Measurements from ENCODE around the gene PAF1. TPM values are rescaled to one million over a fixed set of nuclear protein-coding genes. Genes with fewer than 3 reads are reported as not detected.

The PAF1 gene
- total RNA-seq, 1 donor: 45.4 TPM

DNA sequence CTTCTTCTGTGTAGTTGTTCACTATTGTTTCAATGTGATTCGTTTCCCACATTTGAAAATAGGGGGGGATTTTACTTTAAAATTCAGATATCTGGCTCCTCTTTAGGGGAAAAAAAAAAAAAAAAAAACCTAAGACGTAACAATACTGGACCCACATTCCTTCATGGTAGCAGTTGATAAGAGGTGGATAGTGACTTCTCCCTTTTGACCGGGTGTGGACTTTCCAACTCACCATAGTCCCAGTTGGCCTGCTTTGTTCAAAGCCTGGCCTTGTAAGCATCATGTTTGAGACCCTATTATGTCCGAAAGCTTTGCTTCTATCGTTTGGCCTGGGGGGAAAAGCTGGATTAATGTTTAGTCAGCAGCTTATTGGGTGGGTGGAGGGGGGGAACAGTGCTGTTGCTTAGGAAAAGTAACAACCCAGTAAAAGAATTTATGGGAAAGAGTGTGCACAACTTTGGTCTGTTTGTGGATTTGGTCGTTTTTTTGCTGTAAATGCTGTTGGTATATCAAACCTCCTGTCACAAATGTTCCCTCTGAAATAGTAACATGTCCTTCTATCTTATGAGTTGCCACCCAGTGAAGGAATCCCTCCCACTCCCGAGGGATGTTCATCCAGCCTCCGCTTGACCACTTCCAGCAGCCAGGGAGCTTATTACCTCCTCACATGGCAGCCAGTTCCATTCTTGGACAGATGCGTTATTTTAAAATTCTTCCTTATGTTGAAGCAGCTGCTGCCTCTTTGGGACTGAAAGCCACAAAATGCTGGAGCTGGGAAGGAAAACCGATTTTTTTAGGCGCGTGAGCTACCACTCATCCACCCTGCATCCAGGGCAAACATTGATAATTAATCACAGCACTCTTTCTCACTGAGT, 38.3 kb downstream of the PAF1 start:
- DNase-seq (ENCODE audit: low read depth): peak; percentile 17
- no peak overlapping the region for H3K4me3 ChIP-seq (ENCODE audit: low read depth, low read length)
- TF ChIP-seq CTCF (IDR thresholded peaks at IDR 0.05; ENCODE audit: insufficient read depth, low read length): no peak

- H3K4me3 ChIP-seq (ENCODE audit: low read depth, low read length): no peak overlapping the region
- peak; percentile 46 for DNase-seq (ENCODE audit: low read depth)
- peak; percentile 18 for TF ChIP-seq CTCF (IDR thresholded peaks at IDR 0.05; ENCODE audit: insufficient read depth, low read length)
These were observed 39.3 kb downstream of the PAF1 start for GRCh38 chr19:39351537-39352064.

GRCh38 chr19:39350156-39350555, 40.8 kb downstream of the PAF1 start:
- no peak overlapping the region for H3K4me3 ChIP-seq (ENCODE audit: low read depth, low read length)
- DNase-seq (ENCODE audit: low read depth): no peak
- no peak for TF ChIP-seq CTCF (IDR thresholded peaks at IDR 0.05; ENCODE audit: insufficient read depth, low read length)

DNA sequence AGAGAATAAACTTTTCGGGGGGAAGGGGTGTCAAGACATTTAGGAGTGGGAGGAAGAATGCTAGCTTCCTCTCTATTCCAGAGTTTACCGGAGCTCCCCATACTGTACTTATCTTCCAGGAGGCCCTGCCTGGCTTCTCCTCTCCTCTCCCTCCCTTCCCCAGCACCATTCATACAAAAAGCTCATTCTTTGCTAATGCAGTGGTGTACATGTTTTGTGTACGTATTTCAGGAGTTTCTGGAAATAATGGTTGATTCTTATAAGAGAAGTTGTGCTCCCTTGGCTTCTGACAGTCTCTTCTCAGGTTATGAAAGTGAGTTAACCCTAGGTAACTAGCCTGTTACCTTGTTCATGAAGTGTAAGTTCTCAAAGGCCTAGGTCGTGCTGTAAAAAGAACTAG, 41.6 kb downstream of the PAF1 start:
- H3K4me3 ChIP-seq (ENCODE audit: low read depth, low read length): no peak overlapping the region
- TF ChIP-seq CTCF (IDR thresholded peaks at IDR 0.05; ENCODE audit: insufficient read depth, low read length): no peak
- no peak for DNase-seq (ENCODE audit: low read depth)

DNA sequence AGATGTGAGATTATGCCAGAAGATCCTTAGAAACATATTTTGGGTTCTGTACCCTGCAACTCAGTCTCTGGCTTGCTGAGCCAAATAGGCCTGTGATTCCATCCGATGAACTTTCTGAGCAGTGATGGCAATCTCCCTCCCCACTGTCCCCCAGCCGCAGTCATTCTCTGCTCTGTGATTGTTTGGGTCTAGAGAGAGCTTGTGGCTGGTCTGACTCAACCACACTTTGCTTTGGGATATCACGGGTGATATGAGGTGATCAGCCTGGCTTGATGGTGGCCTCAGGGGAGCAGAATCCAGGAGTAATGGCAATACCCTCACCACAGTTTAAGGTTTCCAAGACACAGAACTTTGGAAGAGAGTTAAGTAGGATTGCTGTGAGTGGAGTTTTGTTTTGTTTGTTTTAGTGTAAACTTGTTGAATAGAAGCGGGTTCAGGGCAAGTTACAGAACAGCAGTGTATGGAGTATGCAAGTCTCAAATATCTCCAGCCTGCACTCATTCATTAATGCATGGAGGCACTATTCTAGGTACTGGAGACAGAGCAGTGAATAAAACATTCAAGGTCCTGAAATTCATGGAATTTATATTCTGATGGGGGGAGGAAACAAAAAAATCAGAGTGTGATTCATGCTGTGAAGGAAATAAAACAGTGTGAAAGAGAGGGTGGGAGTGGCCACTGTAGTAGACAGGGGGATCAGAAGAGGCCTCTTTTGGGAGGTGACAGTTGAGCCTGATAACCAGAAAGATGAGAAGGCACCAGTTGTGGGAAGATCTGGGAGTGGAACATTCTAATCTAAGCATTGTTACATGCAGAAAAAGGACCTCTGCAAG, 43.4 kb downstream of the PAF1 start:
- DNase-seq (ENCODE audit: low read depth): no peak
- no peak overlapping the region for H3K4me3 ChIP-seq (ENCODE audit: low read depth, low read length)
- no peak for TF ChIP-seq CTCF (IDR thresholded peaks at IDR 0.05; ENCODE audit: insufficient read depth, low read length)

DNA sequence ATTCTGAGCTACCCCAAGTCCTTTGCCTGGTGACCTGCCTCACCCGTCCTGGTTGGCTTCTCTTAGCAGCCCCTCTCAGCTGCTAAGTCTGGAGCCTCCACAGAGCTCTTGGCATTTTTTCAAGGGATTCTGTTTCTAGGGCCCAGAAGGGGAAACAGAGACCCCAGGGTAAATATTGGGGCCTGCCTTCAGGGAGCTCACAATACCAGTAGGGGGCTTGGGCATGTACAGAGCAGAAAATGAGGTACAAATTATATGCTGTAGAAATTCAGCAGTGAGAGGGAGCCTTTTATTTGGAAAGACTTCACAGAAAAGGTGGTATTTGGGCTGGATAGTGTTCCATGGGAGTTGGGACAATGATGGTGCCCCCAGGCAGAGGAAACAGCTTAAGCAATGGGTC, 45.0 kb downstream of the PAF1 start:
- no peak for DNase-seq (ENCODE audit: low read depth)
- no peak overlapping the region for H3K4me3 ChIP-seq (ENCODE audit: low read depth, low read length)
- no peak for TF ChIP-seq CTCF (IDR thresholded peaks at IDR 0.05; ENCODE audit: insufficient read depth, low read length)
